Lower lobe of right lung (tissue), 2 donors: Measurements from ENCODE around the gene DEXI. TPM values are rescaled to one million over a fixed set of nuclear protein-coding genes. Genes with fewer than 3 reads are reported as not detected.

Source experiments
- ATAC-seq, 2 donors: fragments of 200-7000 bp; cut with Tn5 transposase; one replicate each; pipeline ENCODE4 v1.9.1; 2020 to 2022; ENCODE audit warnings: mild to moderate bottlenecking in 2 of 2, moderate library complexity in 2 of 2
- DNase-seq: peaks from one replicate; pipeline ENCODE4 v3.0.0-alpha.2; 2020
- H3K27ac ChIP-seq: fragments of 200-600 bp; one replicate; pipeline ENCODE4 v1.8.0; 2022
- H3K27me3 ChIP-seq: fragments of 200-600 bp; one replicate; pipeline ENCODE4 v1.8.0; 2022; ENCODE audit warnings: low read depth
- H3K36me3 ChIP-seq: fragments of 200-600 bp; one replicate; pipeline ENCODE4 v1.8.0; 2022; ENCODE audit warnings: mild to moderate bottlenecking
- H3K4me1 ChIP-seq: fragments of 200-600 bp; one replicate; pipeline ENCODE4 v1.8.0; 2022
- H3K4me3 ChIP-seq: fragments of 200-600 bp; one replicate; pipeline ENCODE4 v1.8.0; 2022; ENCODE audit warnings: mild to moderate bottlenecking
- H3K9me3 ChIP-seq: fragments of 200-600 bp; one replicate; pipeline ENCODE4 v1.8.0; 2022
- intact Hi-C: fragments of 100-400 bp; cut with DNase I; formaldehyde crosslinking; loops from one replicate; pipeline ENCODE4 v1.11.0; 2022
- total RNA-seq: library from RNA; stranded (reverse); fragmentation: NEBNext Ultra II Directional; extraction: Animal tissue kit (Norgen Biotek cat#: 25700); gene quantifications from one replicate; pipeline ENCODE4 v1.2.1, GENCODE V29; 2021
- TF ChIP-seq, protein P1 (sequence below): fragments of 200-600 bp; IDR thresholded peaks from one replicate; pipeline ENCODE4 v1.8.0; 2022; ENCODE audit warnings: antibody characterized with exemption, mild to moderate bottlenecking
- donor health status: DM: no; HTN: yes; CAD: no; lungs with severe emphysema.

The DEXI gene
- total RNA-seq, 1 donor from 2014 or later: 29.9 TPM

DNA sequence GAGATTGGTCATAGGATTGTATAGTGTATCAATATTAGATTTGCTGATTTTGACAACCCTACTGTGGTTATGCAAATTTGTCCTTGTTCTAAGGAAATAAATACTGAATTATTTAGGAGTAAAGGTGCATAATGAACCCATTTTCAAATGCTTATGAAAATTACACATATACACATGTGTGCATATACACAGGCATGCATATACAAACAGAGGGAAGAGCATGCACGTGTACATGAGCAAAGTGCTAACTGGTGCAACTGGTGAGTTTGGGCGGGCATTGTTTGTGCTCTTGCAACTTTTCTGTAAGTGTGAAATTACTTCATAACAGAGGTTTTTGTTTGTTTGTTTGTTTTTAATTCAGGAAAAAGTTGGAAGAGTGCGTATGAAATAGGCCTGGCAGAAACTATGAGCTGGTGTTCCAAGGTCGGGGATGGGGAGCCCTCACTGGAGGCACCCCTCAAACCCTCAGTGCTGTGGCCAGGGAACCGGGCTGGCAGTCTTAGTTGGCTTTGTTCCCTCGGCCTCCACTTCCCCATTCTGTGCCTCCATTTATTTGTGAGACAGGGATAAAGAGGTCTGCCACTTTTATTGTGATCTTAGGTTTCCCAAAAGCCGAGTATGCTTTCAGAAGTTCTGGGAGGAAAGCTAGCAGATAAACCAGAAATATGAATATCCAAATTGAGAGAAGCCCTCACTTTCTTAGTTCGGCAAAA is 5.8 kb downstream of the DEXI start:
- Histone ChIP-seq H3K36me3 (peaks cover 21% of the 10 kb centered on the region), H3K4me1 (peaks cover 78% of the 10 kb centered on the region), H3K27ac (peak overlapping the region; percentile 56), H3K4me3 (no peak overlapping the region), H3K27me3 (no peaks in the 10 kb centered on the region), H3K9me3 (no peaks in the 10 kb centered on the region)
- intact Hi-C loops: no loop called here
- DNase-seq (no peak), ATAC-seq (no peak)
- TF ChIP-seq, protein P1, sequence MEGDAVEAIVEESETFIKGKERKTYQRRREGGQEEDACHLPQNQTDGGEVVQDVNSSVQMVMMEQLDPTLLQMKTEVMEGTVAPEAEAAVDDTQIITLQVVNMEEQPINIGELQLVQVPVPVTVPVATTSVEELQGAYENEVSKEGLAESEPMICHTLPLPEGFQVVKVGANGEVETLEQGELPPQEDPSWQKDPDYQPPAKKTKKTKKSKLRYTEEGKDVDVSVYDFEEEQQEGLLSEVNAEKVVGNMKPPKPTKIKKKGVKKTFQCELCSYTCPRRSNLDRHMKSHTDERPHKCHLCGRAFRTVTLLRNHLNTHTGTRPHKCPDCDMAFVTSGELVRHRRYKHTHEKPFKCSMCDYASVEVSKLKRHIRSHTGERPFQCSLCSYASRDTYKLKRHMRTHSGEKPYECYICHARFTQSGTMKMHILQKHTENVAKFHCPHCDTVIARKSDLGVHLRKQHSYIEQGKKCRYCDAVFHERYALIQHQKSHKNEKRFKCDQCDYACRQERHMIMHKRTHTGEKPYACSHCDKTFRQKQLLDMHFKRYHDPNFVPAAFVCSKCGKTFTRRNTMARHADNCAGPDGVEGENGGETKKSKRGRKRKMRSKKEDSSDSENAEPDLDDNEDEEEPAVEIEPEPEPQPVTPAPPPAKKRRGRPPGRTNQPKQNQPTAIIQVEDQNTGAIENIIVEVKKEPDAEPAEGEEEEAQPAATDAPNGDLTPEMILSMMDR: no peak

DNA sequence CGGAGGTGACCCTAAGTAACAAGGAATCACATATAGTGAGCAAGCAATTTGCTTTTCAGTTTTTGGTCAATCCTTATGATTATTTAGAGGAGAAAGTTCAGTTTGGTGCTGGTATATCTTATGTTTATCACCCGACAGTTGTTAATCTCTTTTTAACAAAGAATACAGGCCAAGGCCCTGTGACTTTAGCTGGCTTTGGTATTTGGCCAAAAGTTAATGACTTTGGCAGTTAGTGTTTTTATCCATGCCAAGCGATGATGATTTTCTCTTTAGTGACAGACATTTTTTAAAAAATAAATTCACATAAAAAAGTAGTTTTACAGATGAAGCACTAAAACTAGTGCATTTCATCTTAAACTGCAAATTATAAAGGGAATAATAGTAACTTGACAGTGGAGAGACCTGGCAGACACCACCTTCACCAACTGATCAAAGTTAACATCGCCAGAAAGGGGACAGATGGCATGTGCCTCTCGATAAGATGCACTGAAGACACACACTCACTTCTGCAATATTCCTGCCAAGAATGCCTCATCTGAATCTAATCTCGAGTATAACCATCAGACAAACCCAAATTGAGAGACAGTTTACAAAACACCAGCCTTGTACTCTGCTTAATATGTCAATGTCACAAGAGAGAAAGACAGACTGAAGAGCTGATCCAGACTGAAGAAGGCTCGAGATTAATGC is 6.9 kb downstream of the DEXI start:
- peaks cover 74% of the 10 kb centered on the region for H3K4me1 ChIP-seq
- intact Hi-C loops: no loop called here
- DNase-seq (no peak), ATAC-seq (no peak)
- no peak overlapping the region for H3K4me3 ChIP-seq
- H3K36me3 ChIP-seq: peaks cover 23% of the 10 kb centered on the region
- TF ChIP-seq, protein P1: no peak
- no peaks in the 10 kb centered on the region for H3K27me3 ChIP-seq
- no peaks in the 10 kb centered on the region for H3K9me3 ChIP-seq
- H3K27ac ChIP-seq: no peak overlapping the region

DNA sequence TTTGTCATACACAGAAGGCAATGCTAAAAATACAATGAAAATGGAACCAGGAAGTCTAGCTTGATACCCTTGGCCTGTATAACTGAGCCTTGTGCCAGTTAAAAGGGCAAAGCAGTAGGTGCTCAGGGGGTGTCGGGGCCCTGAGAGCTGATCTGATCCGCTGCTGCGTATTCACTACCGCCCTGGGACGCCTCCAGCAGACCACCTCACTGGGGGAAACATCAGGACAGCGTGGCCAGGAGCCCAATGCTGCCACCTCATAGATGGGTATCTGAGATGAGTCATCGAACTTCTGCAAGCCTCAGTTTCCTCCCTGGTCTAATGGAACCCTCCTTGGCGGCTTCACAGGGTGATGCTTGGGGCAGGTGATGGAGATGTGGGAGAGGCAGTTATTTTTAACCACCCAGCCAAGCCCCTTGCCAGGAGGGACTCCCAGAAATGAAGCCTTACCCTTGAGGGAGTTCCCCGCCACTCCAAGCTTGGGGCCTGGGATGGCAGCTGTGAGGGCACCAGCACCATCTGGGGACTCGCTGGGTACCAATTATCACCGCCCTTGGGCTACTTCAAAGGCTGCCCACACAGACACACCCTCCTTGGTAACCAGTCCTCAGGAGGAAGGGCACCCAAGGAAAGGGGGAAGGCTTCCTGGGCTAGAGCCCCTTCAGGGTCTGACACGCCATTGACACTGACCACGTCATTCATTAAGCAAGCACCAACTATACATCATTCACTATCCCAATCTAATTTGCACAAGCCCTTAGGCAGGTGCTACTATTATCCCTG is 7.8 kb downstream of the DEXI start:
- ATAC-seq: no peak
- Histone ChIP-seq H3K9me3 (no peaks in the 10 kb centered on the region), H3K27ac (no peak overlapping the region), H3K36me3 (peaks cover 23% of the 10 kb centered on the region), H3K27me3 (no peaks in the 10 kb centered on the region), H3K4me3 (no peak overlapping the region), H3K4me1 (peaks cover 74% of the 10 kb centered on the region)
- TF ChIP-seq, protein P1: no peak
- intact Hi-C loops: no loop called here
- DNase-seq: no peak

DNA sequence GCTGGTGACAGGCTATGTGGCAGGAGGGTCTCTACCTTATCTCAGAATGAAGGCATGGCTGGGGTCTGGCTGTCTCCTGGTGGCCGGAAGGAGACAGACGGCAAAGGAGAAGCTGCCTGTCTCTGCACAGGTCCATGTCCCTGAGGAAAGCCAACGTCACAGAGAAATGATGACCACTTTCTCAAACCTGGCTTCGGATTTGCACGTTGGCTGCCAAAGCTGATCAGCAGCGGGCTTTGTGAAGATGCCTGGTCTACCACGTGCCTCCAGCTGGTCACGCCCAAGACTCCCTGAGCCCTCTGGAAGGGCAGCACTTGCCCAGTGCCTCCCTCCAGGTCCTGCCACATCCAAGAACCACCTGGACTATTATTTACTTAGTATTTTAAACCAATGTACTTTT is 8.4 kb downstream of the DEXI start:
- H3K9me3 ChIP-seq: no peaks in the 10 kb centered on the region
- intact Hi-C loops: no loop called here
- peaks cover 25% of the 10 kb centered on the region for H3K36me3 ChIP-seq
- no peaks in the 10 kb centered on the region for H3K27me3 ChIP-seq
- TF ChIP-seq, protein P1: no peak
- H3K27ac ChIP-seq: no peak overlapping the region
- H3K4me1 ChIP-seq: peaks cover 71% of the 10 kb centered on the region
- no peak for ATAC-seq
- no peak overlapping the region for H3K4me3 ChIP-seq
- no peak for DNase-seq

DNA sequence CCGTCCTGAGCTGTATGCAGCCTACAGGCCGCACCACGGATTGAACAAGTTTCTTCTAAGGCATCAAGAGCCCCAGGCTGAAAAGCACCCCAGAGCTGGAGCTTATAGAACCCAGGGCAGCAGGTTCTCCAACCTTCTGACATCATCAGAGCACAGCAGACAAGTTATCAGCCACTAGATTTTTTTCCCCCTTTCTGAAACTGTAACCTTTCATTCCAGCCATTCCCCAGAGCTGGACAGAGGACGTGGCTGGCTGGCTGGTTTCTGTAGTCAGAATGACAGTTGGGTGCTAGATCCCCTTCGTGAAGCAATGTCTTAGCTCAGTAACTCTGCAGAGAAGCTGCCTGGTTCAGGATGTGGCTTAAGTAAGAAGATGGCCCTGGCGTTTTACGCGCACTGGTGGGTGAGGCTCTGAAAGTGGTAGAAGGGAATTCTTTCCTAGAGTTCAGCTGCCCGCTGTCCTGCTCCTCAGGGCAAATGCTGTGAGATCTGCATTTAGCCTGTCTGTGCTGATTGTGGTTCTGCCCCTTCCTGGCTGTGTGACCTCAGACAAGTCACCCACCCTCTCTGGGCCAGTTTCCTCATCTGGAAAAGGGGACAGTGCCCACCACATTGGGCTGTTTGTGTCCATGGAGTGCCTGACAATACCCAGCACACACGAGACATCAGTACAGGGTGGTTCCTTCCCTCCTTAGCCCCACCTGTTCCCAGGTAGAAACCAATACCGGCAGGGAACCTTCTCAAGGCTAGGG is 9.1 kb downstream of the DEXI start:
- Histone ChIP-seq H3K27me3 (no peaks in the 10 kb centered on the region), H3K4me3 (no peak overlapping the region), H3K9me3 (no peaks in the 10 kb centered on the region), H3K27ac (no peak overlapping the region), H3K36me3 (peaks cover 32% of the 10 kb centered on the region), H3K4me1 (peaks cover 66% of the 10 kb centered on the region)
- ATAC-seq: no peak
- TF ChIP-seq, protein P1: no peak
- no peak for DNase-seq
- intact Hi-C loops: no loop called here
